Endothelial cell of umbilical vein (primary cell): ENCODE data around the gene FRMD6. TPM values are rescaled to one million over a fixed set of nuclear protein-coding genes. Genes with fewer than 3 reads are reported as not detected.

Source experiments
- BruUV-seq: library from RNA; stranded (reverse); fragments of 400-500 nt; replicated peaks from 2 replicates; lab custom pipeline; 2021; lab: Mats Ljungman, UMichigan
- CTCF ChIA-PET: fragments of 300-600, 350-600 bp; sonication (Branson Sonifier 250); formaldehyde crosslinking; loops from one replicate; lab custom pipeline; 2021; ENCODE audit warnings: antibody characterized with exemption, inconsistent platforms; lab: Charles Lee
- POLR2A ChIA-PET: fragments of 300-600, 350-600 bp; sonication (Branson Sonifier 250); formaldehyde crosslinking; loops from one replicate; lab custom pipeline; 2021; ENCODE audit warnings: antibody characterized with exemption, inconsistent platforms; lab: Charles Lee
- DNase-seq: peaks from one replicate; pipeline ENCODE4 v3.0.0-alpha.2; 2011; ENCODE audit warnings: low read depth, low spot score
- FAIRE-seq: peaks from 2 replicates; lab custom pipeline; 2011; peaks lifted over from hg19 to GRCh38; lab: Jason Lieb, UNC
- H2AFZ ChIP-seq: 2 replicates; pipeline ENCODE4 v1.6.0; 2012; ENCODE audit warnings: low read depth, low read length, control low read depth, inconsistent platforms
- H3K27ac ChIP-seq: 2 replicates; pipeline ENCODE4 v1.5.1; 2011; ENCODE audit warnings: low read depth, mild to moderate bottlenecking, control low read depth, low read length, moderate library complexity; ENCODE audit not compliant: insufficient read depth
- H3K27me3 ChIP-seq, 2 experiments: 2 replicates each; pipeline versions ENCODE4 v1.6.0 to v1.6.1; 2011; ENCODE audit warnings: low read length in 2 of 2, mixed read lengths in 1 of 2; ENCODE audit not compliant: control insufficient read depth in 2 of 2, insufficient read depth in 2 of 2
- H3K36me3 ChIP-seq, 2 experiments: 2 replicates in 1 of 2; 3 replicates in 1 of 2; pipeline ENCODE4 v1.5.1; 2011; ENCODE audit warnings: low read length in 2 of 2, mild to moderate bottlenecking in 1 of 2, moderate library complexity in 1 of 2; ENCODE audit not compliant: control insufficient read depth in 2 of 2, insufficient read depth in 2 of 2; ENCODE audit errors: extremely low read depth in 1 of 2
- H3K4me1 ChIP-seq: 3 replicates; pipeline ENCODE4 v1.5.1; 2011; ENCODE audit warnings: mild to moderate bottlenecking, low read length; ENCODE audit not compliant: control insufficient read depth, insufficient read depth; ENCODE audit errors: extremely low read depth
- H3K4me2 ChIP-seq: 2 replicates; pipeline ENCODE4 v1.6.1; 2011; ENCODE audit warnings: low read length, control low read depth, mixed read lengths; ENCODE audit not compliant: insufficient read depth
- H3K4me3 ChIP-seq, 3 experiments: fragments of 200-600 bp in 1 of 3; sonication (generic), shearing (Covaris generic) in 1 of 3; replicated peaks in 1 of 3; 2 replicates each; pipeline ENCODE4 v1.5.1; 2011 to 2016; ENCODE audit warnings: control low read depth in 3 of 3, low read length in 3 of 3, mild to moderate bottlenecking in 2 of 3, inconsistent platforms in 1 of 3, low read depth in 1 of 3, moderate library complexity in 1 of 3; ENCODE audit not compliant: insufficient read depth in 1 of 3
- H3K79me2 ChIP-seq: 2 replicates; pipeline ENCODE4 v1.6.0; 2012; ENCODE audit warnings: low read length, inconsistent platforms; ENCODE audit not compliant: control insufficient read depth, insufficient read depth
- H3K9ac ChIP-seq: replicated peaks from 2 replicates; pipeline ENCODE3; 2011; ENCODE audit warnings: low read length, control low read depth; ENCODE audit not compliant: insufficient read depth; ENCODE audit errors: extremely low read depth
- H3K9me1 ChIP-seq: replicated peaks from 3 replicates; pipeline ENCODE4 v1.6.0; 2011; ENCODE audit warnings: mild to moderate bottlenecking, low read length; ENCODE audit not compliant: control insufficient read depth, insufficient read depth; ENCODE audit errors: extremely low read depth
- H3K9me3 ChIP-seq: replicated peaks from 2 replicates; pipeline ENCODE4 v1.5.1; 2012; ENCODE audit warnings: low read length, inconsistent platforms; ENCODE audit not compliant: control insufficient read depth, insufficient read depth
- H4K20me1 ChIP-seq: replicated peaks from 2 replicates; pipeline ENCODE3; 2011; ENCODE audit warnings: mild to moderate bottlenecking, low read length; ENCODE audit not compliant: control insufficient read depth, insufficient read depth; ENCODE audit errors: extremely low read depth
- POLR2A ChIP-seq: IDR thresholded peaks from 2 replicates; pipeline ENCODE4 v1.6.1; 2012; ENCODE audit warnings: low read depth, mild to moderate bottlenecking, control low read depth, low read length
- dilution Hi-C: fragments of 300-500 bp; cut with MboI; formaldehyde crosslinking; loops from one replicate; pipeline ENCODE4 v1.15.0; 2019; ENCODE audit warnings: low sequenced_read_pairs; ENCODE audit not compliant: extremely low pct_ligation_motif_present
- intact Hi-C: fragments of 100-400 bp; cut with micrococcal nuclease; formaldehyde crosslinking; loops from one replicate; pipeline ENCODE4 v1.10.0; 2022
- polyA plus RNA-seq, 4 experiments: library from polyadenylated mRNA; depleted of rRNA in 3 of 4; stranded (reverse) in 3 of 4; unstranded in 1 of 4; fragments of >200 nt; gene quantifications; 2 replicates each; pipeline versions ENCODE4 v1.2.1 to v1.2.3, GENCODE V29; 2011 to 2012; ENCODE audit warnings: missing spikeins in 1 of 4
- total RNA-seq: library from RNA; stranded (reverse); gene quantifications from 2 replicates; pipeline ENCODE4 v1.2.3, GENCODE V29; 2021
- TF ChIP-seq, protein P1 (sequence below), 2 donors: IDR thresholded peaks; 1 replicate in 1 of 2; 2 replicates in 1 of 2; pipeline ENCODE4 v1.5.1; 2011; ENCODE audit warnings: low read length in 2 of 2, mild to moderate bottlenecking in 2 of 2, moderate library complexity in 2 of 2, control low read depth in 1 of 2, inconsistent platforms in 1 of 2, low read depth in 1 of 2; ENCODE audit not compliant: insufficient read depth in 1 of 2; ENCODE audit errors: extremely low read depth in 1 of 2

The FRMD6 gene
- total and polyA plus RNA-seq, 2 donors (not counting 3 experiments of a cell fraction or from before 2014, with no cell fraction given) = 69.0 to 97.1 TPM

DNA sequence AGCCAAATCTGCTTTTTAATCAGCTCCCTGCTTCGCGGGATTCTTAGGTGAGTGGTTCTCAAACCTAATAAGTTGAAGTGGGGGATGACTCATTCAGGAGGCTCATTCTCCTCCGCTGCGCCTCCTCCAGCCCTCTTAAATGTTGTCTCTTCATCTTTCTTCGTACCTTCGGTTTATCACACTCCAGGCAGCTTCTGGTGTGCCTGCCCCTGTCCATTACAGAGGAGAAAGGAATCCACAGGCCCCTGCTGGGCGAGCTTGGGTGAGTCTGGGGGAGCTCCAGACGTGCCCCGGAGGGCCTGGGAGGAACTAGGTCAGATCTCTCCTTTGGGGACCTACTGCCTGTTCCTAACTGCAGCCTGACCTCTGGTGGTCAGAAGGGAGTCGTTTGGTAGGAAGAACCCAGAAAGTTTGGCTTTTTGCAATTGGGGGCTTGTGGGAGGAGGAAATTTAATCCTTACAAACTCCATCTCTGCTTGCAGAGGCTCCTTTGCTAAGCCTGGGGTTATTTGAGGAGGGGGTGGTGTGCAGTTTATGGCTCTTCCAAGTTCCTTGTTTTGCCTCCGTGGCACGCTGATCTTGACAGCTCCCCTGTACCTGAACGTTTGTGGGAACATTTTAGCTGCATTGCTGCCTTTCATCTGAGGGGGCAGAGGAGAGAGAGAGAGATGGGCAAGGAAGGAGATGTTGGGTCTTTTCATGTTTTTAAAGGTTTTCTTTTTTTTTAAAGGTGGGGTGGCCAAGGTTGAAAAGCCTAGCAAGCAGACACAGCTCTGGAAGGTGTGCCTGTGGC lies 124.6 kb downstream of the FRMD6 start:
- no peak overlapping the region for H3K4me3 ChIP-seq
- dilution Hi-C loops = no loop called here
- H2AFZ ChIP-seq = no peak overlapping the region
- no TSS peak for BruUV-seq
- intact Hi-C loops = loop anchor here (1.0 to 10.0 kb wide), 3 partner anchors 123 to 493 kb away; no protein-coding TSS in a partner anchor
- no peak for TF ChIP-seq POLR2A
- TF ChIP-seq, protein P1, sequence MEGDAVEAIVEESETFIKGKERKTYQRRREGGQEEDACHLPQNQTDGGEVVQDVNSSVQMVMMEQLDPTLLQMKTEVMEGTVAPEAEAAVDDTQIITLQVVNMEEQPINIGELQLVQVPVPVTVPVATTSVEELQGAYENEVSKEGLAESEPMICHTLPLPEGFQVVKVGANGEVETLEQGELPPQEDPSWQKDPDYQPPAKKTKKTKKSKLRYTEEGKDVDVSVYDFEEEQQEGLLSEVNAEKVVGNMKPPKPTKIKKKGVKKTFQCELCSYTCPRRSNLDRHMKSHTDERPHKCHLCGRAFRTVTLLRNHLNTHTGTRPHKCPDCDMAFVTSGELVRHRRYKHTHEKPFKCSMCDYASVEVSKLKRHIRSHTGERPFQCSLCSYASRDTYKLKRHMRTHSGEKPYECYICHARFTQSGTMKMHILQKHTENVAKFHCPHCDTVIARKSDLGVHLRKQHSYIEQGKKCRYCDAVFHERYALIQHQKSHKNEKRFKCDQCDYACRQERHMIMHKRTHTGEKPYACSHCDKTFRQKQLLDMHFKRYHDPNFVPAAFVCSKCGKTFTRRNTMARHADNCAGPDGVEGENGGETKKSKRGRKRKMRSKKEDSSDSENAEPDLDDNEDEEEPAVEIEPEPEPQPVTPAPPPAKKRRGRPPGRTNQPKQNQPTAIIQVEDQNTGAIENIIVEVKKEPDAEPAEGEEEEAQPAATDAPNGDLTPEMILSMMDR (IDR thresholded peaks at IDR 0.05; ENCODE audit: extremely low read depth in 1 of 2, insufficient read depth in 1 of 2, low read depth in 1 of 2, low read length in 2 of 2) = peak; percentile 62 to 68
- POLR2A ChIA-PET = no interaction called here
- H3K9me3 ChIP-seq = no peaks in the 10 kb centered on the region
- DNase-seq (peak; percentile 58), FAIRE-seq (peak; percentile 12)
- H3K27ac ChIP-seq = no peak overlapping the region
- peaks cover 3% of the 10 kb centered on the region for H3K4me1 ChIP-seq
- H3K79me2 ChIP-seq = no peaks in the 10 kb centered on the region
- peaks cover 3 to 5% of the 10 kb centered on the region in 2 experiments for H3K27me3 ChIP-seq
- no peak overlapping the region for H3K4me2 ChIP-seq
- H3K9ac ChIP-seq = no peak overlapping the region
- no peaks in the 10 kb centered on the region for H3K36me3 ChIP-seq
- CTCF ChIA-PET = interaction anchor here (0.7 to 7.6 kb wide), 22 partner anchors 26 to 916 kb away, joined by 3 to 240 read pairs (median 4); partner anchors contain the start of genes FRMD6 and TMX1
- H3K9me1 ChIP-seq = no peaks in the 10 kb centered on the region
- H4K20me1 ChIP-seq = no peaks in the 10 kb centered on the region
